Esophagus squamous epithelium (tissue), 4 donors: Measurements from ENCODE around the gene ERP44.

Experiments
- POLR2A ChIP-seq, 4 donors: fragments of 450-650 bp; IDR thresholded peaks; one replicate each; pipeline ENCODE4 v1.6.1; 2017; ENCODE audit warnings: antibody characterized with exemption in 4 of 4, mild to moderate bottlenecking in 4 of 4, moderate library complexity in 3 of 4
- TF ChIP-seq, protein P1 (sequence below), 6 experiments: fragments of 450-650 bp in 4 of 6; fragments of 200-600 bp in 2 of 6; sonication (generic) in 2 of 6; IDR thresholded peaks; one replicate each; pipeline ENCODE4 v1.5.1; 2016 to 2019; ENCODE audit warnings: antibody characterized with exemption in 6 of 6, mild to moderate bottlenecking in 4 of 6, moderate library complexity in 4 of 6

DNA sequence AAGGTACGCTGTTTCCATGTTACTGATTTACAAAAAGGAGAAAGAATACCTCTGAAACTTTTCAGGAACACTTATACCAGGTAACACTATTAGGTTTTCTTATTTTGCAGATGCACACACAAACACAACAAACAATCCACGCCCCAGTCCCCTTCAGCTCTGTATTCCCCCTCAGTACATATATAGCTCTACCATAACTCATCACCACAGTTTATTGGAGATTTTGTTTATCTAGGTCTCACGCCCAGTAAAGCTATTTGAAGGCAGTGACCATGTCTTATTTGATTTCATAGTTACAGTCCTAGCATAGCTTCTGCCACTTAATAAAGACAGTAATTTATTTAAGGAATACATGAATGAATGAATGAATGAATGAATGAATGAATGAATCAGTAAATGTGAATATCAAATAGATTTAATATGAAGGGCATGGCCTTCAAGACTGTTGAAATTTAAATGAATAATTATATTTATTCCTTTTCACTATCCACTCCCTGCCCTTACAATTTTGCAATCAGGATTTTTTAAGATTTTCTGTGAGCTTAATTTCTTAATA lies 33.2 kb upstream of the ERP44 start:
- TF ChIP-seq, protein P1, sequence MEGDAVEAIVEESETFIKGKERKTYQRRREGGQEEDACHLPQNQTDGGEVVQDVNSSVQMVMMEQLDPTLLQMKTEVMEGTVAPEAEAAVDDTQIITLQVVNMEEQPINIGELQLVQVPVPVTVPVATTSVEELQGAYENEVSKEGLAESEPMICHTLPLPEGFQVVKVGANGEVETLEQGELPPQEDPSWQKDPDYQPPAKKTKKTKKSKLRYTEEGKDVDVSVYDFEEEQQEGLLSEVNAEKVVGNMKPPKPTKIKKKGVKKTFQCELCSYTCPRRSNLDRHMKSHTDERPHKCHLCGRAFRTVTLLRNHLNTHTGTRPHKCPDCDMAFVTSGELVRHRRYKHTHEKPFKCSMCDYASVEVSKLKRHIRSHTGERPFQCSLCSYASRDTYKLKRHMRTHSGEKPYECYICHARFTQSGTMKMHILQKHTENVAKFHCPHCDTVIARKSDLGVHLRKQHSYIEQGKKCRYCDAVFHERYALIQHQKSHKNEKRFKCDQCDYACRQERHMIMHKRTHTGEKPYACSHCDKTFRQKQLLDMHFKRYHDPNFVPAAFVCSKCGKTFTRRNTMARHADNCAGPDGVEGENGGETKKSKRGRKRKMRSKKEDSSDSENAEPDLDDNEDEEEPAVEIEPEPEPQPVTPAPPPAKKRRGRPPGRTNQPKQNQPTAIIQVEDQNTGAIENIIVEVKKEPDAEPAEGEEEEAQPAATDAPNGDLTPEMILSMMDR (IDR thresholded peaks at IDR 0.05), result no peak
- TF ChIP-seq POLR2A (IDR thresholded peaks at IDR 0.05), result no peak
